Measurements from ENCODE around the gene TMEM198.

TMEM198 gene

DNA sequence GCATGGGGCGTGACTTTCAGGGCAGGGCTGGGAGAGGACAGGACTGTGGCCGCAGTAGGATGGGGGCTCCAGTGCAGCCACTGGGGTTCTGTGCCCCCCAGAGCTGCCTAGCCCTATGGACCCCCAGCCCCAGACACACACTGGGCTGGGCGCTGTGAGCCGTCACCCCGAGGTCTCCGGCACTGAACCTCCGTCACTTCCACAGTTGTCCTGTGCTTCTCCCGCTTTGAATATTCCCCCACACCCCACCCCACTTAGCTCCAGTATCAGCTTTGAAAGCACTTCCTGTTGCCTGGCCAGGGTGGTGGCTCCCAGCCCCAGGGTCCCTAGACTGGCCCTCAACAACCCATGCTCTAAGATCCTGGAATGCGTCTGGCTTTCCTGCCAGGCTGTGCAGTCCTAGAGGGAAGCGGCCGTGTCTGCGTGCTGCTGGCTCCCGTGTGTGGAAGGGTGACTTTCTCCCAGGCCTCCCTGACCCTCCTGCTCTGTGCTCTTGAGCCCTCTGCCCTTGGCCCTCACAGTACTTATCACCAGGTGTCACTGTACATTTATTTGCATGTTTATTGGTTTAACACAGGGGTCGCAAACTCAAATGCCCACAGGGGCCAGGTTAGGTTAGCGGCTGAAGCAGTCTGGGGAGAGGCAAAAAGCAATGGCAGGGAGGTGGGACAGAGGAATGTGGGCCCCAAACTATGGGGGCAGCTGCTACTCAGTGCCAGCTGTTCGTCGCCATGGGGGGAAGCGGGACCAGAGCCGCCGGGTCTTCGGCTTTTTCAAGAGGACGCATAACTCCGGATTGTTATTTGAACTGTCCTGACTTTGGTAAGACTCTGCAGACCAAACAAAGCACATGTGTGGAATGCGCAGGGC is 17.6 kb downstream of the TMEM198 start:
- Histone ChIP-seq H3K36me3 (ENCODE audit: control insufficient read depth in 2 of 2, insufficient read depth in 2 of 2, low read length in 2 of 2) (no peaks in the 10 kb centered on the region), H3K27ac (ENCODE audit: low read depth in 2 of 2, low read length in 2 of 2) (no peak overlapping the region), H3K9me3 (ENCODE audit: control insufficient read depth in 2 of 2, low read length in 2 of 2) (peaks cover 0 to 1% of the 10 kb centered on the region in 2 donors), H3K9ac (ENCODE audit: low read depth in 1 of 2, low read length in 2 of 2) (no peak overlapping the region), H3K4me1 (ENCODE audit: control insufficient read depth in 2 of 2, insufficient read depth in 2 of 2, low read length in 2 of 2) (no peaks in the 10 kb centered on the region), H3K27me3 (ENCODE audit: control insufficient read depth in 2 of 2, insufficient read depth in 2 of 2, low read length in 2 of 2) (no peaks in the 10 kb centered on the region), H3K4me3 (ENCODE audit: low read length in 2 of 2) (no peak overlapping the region)

DNA sequence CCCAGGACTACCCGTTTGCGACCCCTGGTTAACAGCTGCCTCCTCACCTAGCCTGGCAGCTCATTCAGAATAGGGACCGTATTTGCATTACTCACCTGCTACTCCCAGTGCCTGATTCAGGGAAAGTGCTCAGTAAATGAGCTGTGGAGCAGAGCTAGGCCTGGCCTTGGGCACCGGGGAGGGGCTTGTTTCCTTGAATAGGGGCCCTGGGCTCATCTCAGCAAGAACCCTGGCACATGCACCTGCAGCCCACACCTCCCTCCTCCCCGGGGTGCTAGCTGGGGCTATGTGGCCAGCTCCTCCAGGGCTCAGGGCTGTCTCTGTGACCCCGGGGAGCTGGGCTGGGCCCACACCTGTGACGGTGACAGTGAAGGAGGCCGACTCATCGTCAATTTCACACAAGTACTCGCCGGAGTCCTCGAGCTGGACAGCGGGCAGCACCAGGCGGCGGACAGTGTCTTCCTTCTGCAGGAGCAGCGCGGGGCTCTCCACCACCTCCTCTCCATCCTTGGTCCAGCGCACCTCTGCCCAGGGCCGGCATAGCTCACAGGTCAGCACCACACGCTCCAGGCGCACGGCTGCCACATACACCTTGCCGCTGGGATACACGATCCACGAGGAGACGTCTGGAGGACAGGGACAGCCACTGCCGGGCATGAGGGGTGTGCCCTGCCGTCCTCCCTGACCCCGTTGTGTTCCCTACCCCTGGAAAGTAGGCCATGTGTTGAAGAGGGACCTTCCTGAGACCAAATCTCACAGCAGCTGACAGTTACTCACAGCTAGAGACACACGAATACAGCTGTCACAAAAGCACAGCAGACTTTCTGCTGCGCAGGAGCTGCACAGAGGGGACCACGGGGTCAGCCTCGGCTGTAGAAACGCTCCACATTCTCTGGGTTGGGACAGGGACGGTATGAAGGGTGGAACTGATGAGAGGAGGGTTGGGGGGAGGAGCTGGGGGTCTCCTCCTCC is 18.5 kb downstream of the TMEM198 start:
- no peaks in the 10 kb centered on the region for H3K36me3 ChIP-seq (ENCODE audit: control insufficient read depth in 2 of 2, insufficient read depth in 2 of 2, low read length in 2 of 2)
- no peak overlapping the region for H3K4me3 ChIP-seq (ENCODE audit: low read length in 2 of 2)
- no peak overlapping the region for H3K9ac ChIP-seq (ENCODE audit: low read depth in 1 of 2, low read length in 2 of 2)
- H3K27me3 ChIP-seq (ENCODE audit: control insufficient read depth in 2 of 2, insufficient read depth in 2 of 2, low read length in 2 of 2): no peaks in the 10 kb centered on the region
- no peak overlapping the region for H3K27ac ChIP-seq (ENCODE audit: low read depth in 2 of 2, low read length in 2 of 2)
- H3K9me3 ChIP-seq (ENCODE audit: control insufficient read depth in 2 of 2, low read length in 2 of 2): peaks cover 0 to 1% of the 10 kb centered on the region in 2 donors
- H3K4me1 ChIP-seq (ENCODE audit: control insufficient read depth in 2 of 2, insufficient read depth in 2 of 2, low read length in 2 of 2): no peaks in the 10 kb centered on the region

DNA sequence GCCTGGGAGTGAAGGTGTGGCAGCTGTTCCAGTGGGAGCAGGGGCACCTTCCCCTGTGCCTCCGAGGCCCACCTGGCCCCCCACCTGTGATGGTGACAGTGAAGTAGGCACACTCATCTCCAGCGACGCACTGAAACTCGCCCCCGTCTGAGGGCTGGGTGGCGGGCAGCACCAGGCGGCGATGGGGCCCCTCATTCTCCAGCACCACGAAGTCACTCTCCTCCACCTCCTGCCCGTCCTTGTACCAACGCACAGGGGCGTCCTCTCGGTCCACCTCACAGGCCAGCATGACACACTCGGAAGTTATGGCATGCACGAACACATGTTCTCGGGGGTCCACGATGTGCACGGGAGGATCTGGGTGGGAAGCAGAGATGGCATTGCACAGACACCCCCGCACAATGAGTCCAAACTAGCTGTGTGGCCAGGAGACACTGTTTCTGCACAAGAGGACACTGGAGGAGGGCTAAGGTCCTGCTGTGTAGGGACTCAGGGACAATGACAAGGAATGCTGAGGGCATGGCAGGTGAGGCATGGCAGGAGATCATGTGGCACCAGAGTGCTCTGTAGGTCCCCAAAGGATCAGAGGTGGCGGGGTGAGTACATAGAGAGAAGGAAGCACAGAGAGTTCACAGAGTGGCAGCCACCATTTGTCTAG is 19.6 kb downstream of the TMEM198 start:
- peaks cover 0 to 1% of the 10 kb centered on the region in 2 donors for H3K9me3 ChIP-seq (ENCODE audit: control insufficient read depth in 2 of 2, low read length in 2 of 2)
- no peaks in the 10 kb centered on the region for H3K36me3 ChIP-seq (ENCODE audit: control insufficient read depth in 2 of 2, insufficient read depth in 2 of 2, low read length in 2 of 2)
- H3K4me1 ChIP-seq (ENCODE audit: control insufficient read depth in 2 of 2, insufficient read depth in 2 of 2, low read length in 2 of 2): no peaks in the 10 kb centered on the region
- no peak overlapping the region for H3K27ac ChIP-seq (ENCODE audit: low read depth in 2 of 2, low read length in 2 of 2)
- H3K27me3 ChIP-seq (ENCODE audit: control insufficient read depth in 2 of 2, insufficient read depth in 2 of 2, low read length in 2 of 2): no peaks in the 10 kb centered on the region
- no peak overlapping the region for H3K9ac ChIP-seq (ENCODE audit: low read depth in 1 of 2, low read length in 2 of 2)
- no peak overlapping the region for H3K4me3 ChIP-seq (ENCODE audit: low read length in 2 of 2)

DNA sequence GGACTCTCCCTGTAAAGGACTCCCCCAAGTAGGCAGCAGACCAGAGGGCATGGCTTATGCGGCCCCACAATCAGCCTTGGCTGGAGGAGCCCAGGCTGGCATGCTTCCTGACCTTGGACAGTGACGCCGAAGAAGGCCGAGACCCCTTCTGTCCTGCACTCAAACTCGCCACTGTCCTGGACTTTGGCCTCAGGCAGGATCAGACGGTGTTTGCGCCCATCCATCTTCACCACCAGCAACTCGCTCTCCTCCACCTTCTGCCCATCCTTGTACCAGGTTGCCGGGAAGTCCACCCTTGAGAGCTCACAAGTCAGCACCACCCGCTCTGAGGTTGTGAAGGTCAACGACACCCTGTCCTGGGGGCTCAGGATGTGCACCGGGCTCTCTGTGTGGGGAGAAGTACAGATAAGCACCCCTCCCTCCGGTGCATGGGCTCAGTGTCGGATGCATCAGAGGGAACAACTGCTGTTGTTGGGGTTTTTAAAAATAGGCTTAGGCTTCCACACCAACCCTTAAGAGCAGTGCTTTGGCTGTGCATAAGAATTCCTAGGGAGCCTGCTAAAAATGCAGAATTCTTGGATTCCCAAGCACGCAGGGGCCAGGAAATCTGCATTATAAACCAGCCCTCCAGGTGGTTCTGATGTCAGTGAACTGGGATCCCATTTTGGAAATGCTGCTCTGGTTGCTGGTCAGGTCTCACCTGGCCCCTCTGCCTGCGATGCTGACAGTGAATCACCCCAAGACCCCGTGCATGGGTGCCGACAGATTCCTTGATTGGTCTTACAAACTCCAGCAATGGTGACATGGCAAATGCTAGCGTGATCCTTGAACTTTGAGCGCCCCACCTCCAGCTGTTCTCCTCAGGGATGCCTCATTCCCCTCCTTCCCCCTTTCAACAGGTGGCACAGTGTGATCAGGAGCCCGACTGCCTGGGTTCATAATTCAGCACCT is 21.6 kb downstream of the TMEM198 start:
- peaks cover 0 to 1% of the 10 kb centered on the region in 2 donors for H3K9me3 ChIP-seq (ENCODE audit: control insufficient read depth in 2 of 2, low read length in 2 of 2)
- peaks cover 0 to 4% of the 10 kb centered on the region in 2 donors for H3K27me3 ChIP-seq (ENCODE audit: control insufficient read depth in 2 of 2, insufficient read depth in 2 of 2, low read length in 2 of 2)
- no peak overlapping the region for H3K27ac ChIP-seq (ENCODE audit: low read depth in 2 of 2, low read length in 2 of 2)
- peaks cover 4% of the 10 kb centered on the region in 2 donors for H3K4me1 ChIP-seq (ENCODE audit: control insufficient read depth in 2 of 2, insufficient read depth in 2 of 2, low read length in 2 of 2)
- H3K9ac ChIP-seq (ENCODE audit: low read depth in 1 of 2, low read length in 2 of 2): no peak overlapping the region
- no peak overlapping the region for H3K4me3 ChIP-seq (ENCODE audit: low read length in 2 of 2)
- no peaks in the 10 kb centered on the region for H3K36me3 ChIP-seq (ENCODE audit: control insufficient read depth in 2 of 2, insufficient read depth in 2 of 2, low read length in 2 of 2)

DNA sequence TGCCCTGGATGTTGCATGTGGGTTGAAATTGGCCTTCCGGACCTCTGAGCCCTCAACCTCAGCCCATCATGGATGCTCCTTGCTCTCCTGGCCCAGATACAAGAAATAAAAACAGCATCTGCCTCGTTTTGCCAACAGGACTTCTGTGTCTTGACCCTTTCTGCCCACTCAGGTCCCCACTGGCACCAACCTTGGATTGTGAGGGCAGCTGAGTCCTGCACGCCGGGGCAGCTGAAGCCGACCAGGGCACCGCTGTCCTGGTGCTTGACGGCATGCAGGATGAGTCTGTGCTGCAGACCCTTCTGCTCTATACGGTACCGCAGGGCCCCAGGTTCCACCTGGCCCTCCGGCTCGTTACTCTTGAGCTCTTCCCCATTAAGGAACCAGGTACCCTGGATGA is 22.8 kb downstream of the TMEM198 start:
- H3K9me3 ChIP-seq (ENCODE audit: control insufficient read depth in 2 of 2, low read length in 2 of 2): peaks cover 0 to 1% of the 10 kb centered on the region in 2 donors
- peaks cover 0 to 4% of the 10 kb centered on the region in 2 donors for H3K27me3 ChIP-seq (ENCODE audit: control insufficient read depth in 2 of 2, insufficient read depth in 2 of 2, low read length in 2 of 2)
- no peaks in the 10 kb centered on the region for H3K36me3 ChIP-seq (ENCODE audit: control insufficient read depth in 2 of 2, insufficient read depth in 2 of 2, low read length in 2 of 2)
- H3K9ac ChIP-seq (ENCODE audit: low read depth in 1 of 2, low read length in 2 of 2): no peak overlapping the region
- no peak overlapping the region for H3K27ac ChIP-seq (ENCODE audit: low read depth in 2 of 2, low read length in 2 of 2)
- peaks cover 4% of the 10 kb centered on the region in 2 donors for H3K4me1 ChIP-seq (ENCODE audit: control insufficient read depth in 2 of 2, insufficient read depth in 2 of 2, low read length in 2 of 2)
- no peak overlapping the region for H3K4me3 ChIP-seq (ENCODE audit: low read length in 2 of 2)

DNA sequence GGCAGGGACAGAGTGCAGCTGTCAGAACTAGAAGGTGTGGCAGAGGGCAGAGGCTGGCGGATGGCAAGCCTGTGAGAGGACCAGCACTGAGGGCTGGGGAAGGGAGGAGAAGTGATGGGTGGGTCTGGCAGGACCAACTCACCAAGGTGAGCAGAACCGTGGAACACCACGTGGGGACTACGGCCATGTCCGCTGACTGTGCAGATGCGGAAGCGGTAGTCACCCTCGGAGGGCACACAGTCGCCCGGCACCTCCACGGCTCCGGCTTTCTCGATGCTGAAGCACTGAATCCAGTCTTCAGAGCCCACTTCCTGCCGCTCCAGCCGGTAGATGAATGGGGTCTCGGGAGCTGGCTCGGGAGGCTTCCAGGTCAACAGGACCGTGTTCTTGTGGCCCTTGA is 23.3 kb downstream of the TMEM198 start:
- peaks cover 0 to 1% of the 10 kb centered on the region in 2 donors for H3K9me3 ChIP-seq (ENCODE audit: control insufficient read depth in 2 of 2, low read length in 2 of 2)
- H3K27me3 ChIP-seq (ENCODE audit: control insufficient read depth in 2 of 2, insufficient read depth in 2 of 2, low read length in 2 of 2): peaks cover under 1 to 7% of the 10 kb centered on the region in 2 donors
- H3K4me3 ChIP-seq (ENCODE audit: low read length in 2 of 2): no peak overlapping the region
- no peaks in the 10 kb centered on the region for H3K36me3 ChIP-seq (ENCODE audit: control insufficient read depth in 2 of 2, insufficient read depth in 2 of 2, low read length in 2 of 2)
- H3K9ac ChIP-seq (ENCODE audit: low read depth in 1 of 2, low read length in 2 of 2): no peak overlapping the region
- H3K27ac ChIP-seq (ENCODE audit: low read depth in 2 of 2, low read length in 2 of 2): no peak overlapping the region
- H3K4me1 ChIP-seq (ENCODE audit: control insufficient read depth in 2 of 2, insufficient read depth in 2 of 2, low read length in 2 of 2): peaks cover 4% of the 10 kb centered on the region in 2 donors

DNA sequence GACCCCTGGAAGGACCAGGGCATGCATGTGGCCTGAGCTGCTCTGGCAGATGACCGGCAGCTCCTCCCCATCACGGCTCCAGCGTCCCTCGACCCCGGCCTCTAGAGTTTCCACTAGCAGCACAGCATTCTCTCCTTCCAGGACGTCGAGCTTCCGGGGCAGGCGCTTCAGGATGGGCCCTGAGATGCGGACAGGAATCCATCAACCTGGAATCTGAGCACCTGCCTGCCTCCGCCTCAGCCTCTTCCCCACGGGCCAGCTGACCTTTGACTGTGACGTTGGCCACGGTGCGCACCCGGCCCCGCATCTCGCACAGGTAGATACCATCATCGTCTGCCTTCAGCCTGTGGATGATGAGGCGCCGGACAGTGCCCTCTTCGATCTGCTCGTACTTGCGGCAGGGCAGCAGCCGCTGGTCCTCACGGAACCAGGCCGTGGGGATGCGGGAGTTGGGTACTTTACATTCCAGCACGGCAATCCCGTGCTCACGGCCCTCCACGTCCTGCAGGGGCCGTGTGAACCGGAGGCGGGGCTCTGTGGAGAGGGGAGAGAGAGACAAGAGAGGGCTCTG is 24.0 kb downstream of the TMEM198 start:
- no peak overlapping the region for H3K9ac ChIP-seq (ENCODE audit: low read depth in 1 of 2, low read length in 2 of 2)
- H3K27me3 ChIP-seq (ENCODE audit: control insufficient read depth in 2 of 2, insufficient read depth in 2 of 2, low read length in 2 of 2): peaks cover 6 to 11% of the 10 kb centered on the region in 2 donors
- H3K36me3 ChIP-seq (ENCODE audit: control insufficient read depth in 2 of 2, insufficient read depth in 2 of 2, low read length in 2 of 2): no peaks in the 10 kb centered on the region
- peaks cover 4% of the 10 kb centered on the region in 2 donors for H3K4me1 ChIP-seq (ENCODE audit: control insufficient read depth in 2 of 2, insufficient read depth in 2 of 2, low read length in 2 of 2)
- H3K4me3 ChIP-seq (ENCODE audit: low read length in 2 of 2): no peak overlapping the region
- no peak overlapping the region for H3K27ac ChIP-seq (ENCODE audit: low read depth in 2 of 2, low read length in 2 of 2)
- peaks cover 0 to 1% of the 10 kb centered on the region in 2 donors for H3K9me3 ChIP-seq (ENCODE audit: control insufficient read depth in 2 of 2, low read length in 2 of 2)

DNA sequence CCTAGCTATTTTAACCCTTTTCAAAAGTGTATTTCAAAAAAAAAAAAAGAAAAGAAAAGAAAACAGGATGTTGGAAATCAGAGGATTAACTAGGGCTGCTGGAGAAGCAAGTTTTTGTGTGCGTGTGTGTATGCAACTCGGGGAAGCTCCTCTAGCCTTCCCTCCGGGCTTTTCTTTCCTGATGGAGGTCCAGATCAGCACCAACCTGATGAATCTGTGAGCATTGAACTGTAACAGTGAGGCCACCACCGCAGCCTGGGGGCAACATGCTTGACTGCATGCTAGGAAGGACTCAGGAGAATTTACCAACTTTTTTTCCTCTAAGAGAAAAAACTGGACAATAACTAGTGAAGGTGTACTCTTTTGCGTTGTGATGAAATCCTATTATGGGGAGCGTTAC is 25.2 kb downstream of the TMEM198 start:
- peaks cover 8 to 12% of the 10 kb centered on the region in 2 donors for H3K27me3 ChIP-seq (ENCODE audit: control insufficient read depth in 2 of 2, insufficient read depth in 2 of 2, low read length in 2 of 2)
- H3K9ac ChIP-seq (ENCODE audit: low read depth in 1 of 2, low read length in 2 of 2): no peak overlapping the region
- peaks cover 0 to under 1% of the 10 kb centered on the region in 2 donors for H3K9me3 ChIP-seq (ENCODE audit: control insufficient read depth in 2 of 2, low read length in 2 of 2)
- H3K4me3 ChIP-seq (ENCODE audit: low read length in 2 of 2): no peak overlapping the region
- H3K36me3 ChIP-seq (ENCODE audit: control insufficient read depth in 2 of 2, insufficient read depth in 2 of 2, low read length in 2 of 2): no peaks in the 10 kb centered on the region
- no peak overlapping the region for H3K27ac ChIP-seq (ENCODE audit: low read depth in 2 of 2, low read length in 2 of 2)
- H3K4me1 ChIP-seq (ENCODE audit: control insufficient read depth in 2 of 2, insufficient read depth in 2 of 2, low read length in 2 of 2): peaks cover 4% of the 10 kb centered on the region in 2 donors

DNA sequence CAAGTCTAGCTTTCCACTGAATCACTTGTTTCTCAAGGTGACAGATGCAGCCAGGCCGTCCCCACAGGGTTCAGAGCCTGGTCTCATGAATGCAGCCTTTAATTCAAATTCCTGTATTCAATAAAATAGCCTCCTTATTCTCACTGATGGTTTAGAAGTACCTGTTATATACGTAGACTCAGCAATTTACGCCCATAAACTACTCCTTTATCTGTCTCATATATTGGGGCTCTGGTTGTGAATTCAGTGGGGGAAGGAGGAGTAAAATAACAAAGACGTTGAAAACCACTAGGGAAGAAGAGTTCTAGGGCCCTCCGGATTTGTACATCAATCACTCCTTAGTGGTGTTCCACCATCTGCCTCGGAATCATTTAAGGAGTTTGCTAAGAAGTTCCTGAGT is 25.8 kb downstream of the TMEM198 start:
- Histone ChIP-seq H3K9me3 (ENCODE audit: control insufficient read depth in 2 of 2, low read length in 2 of 2) (no peaks in the 10 kb centered on the region), H3K4me3 (ENCODE audit: low read length in 2 of 2) (no peak overlapping the region), H3K27ac (ENCODE audit: low read depth in 2 of 2, low read length in 2 of 2) (no peak overlapping the region)

More for the DNA sequence above, 25.8 kb downstream of the TMEM198 start:
- Histone ChIP-seq H3K27me3 (ENCODE audit: control insufficient read depth in 2 of 2, insufficient read depth in 2 of 2, low read length in 2 of 2) (peaks cover 12 to 15% of the 10 kb centered on the region in 2 donors), H3K4me1 (ENCODE audit: control insufficient read depth in 2 of 2, insufficient read depth in 2 of 2, low read length in 2 of 2) (peaks cover 4% of the 10 kb centered on the region in 2 donors), H3K9ac (ENCODE audit: low read depth in 1 of 2, low read length in 2 of 2) (no peak overlapping the region), H3K36me3 (ENCODE audit: control insufficient read depth in 2 of 2, insufficient read depth in 2 of 2, low read length in 2 of 2) (no peaks in the 10 kb centered on the region)

Measured in mucosa of rectum (tissue), 2 donors.